ENCODE results near the gene SORCS2.

DNA sequence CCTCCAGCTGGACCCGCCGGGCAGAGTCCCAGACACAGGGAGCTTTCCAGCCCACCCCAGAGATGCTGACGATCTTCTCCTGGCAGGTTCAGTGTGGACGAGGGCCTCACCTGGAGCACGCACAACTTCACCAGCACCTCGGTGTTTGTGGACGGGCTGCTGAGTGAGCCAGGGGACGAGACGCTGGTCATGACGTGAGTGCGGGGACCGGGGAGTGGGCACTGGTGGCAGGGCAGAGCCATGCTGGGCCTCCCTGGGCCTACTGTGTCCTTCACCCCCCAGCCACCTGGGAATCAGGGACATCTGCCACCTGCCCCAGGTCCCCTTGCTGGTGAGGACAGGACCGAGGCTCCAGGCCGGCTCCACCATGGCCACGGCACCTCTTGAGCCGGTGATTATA, 511.8 kb downstream of the SORCS2 start:
- TF ChIP-seq, protein P1, sequence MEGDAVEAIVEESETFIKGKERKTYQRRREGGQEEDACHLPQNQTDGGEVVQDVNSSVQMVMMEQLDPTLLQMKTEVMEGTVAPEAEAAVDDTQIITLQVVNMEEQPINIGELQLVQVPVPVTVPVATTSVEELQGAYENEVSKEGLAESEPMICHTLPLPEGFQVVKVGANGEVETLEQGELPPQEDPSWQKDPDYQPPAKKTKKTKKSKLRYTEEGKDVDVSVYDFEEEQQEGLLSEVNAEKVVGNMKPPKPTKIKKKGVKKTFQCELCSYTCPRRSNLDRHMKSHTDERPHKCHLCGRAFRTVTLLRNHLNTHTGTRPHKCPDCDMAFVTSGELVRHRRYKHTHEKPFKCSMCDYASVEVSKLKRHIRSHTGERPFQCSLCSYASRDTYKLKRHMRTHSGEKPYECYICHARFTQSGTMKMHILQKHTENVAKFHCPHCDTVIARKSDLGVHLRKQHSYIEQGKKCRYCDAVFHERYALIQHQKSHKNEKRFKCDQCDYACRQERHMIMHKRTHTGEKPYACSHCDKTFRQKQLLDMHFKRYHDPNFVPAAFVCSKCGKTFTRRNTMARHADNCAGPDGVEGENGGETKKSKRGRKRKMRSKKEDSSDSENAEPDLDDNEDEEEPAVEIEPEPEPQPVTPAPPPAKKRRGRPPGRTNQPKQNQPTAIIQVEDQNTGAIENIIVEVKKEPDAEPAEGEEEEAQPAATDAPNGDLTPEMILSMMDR (IDR thresholded peaks at IDR 0.05; ENCODE audit: control extremely low read depth in 1 of 3, insufficient read depth in 1 of 3, low read depth in 1 of 3, low read length in 3 of 3) = no peak
- TF ChIP-seq ASH2L (IDR thresholded peaks at IDR 0.05; ENCODE audit: low read length) (no peak), BRCA1 (IDR thresholded peaks at IDR 0.05; ENCODE audit: low read depth, low read length) (no peak), PHF8 (conservative IDR thresholded peaks at IDR 0.05; ENCODE audit: low read depth, low read length) (no peak)
